Measurements from ENCODE around the gene PSMD9.

PSMD9 gene

DNA sequence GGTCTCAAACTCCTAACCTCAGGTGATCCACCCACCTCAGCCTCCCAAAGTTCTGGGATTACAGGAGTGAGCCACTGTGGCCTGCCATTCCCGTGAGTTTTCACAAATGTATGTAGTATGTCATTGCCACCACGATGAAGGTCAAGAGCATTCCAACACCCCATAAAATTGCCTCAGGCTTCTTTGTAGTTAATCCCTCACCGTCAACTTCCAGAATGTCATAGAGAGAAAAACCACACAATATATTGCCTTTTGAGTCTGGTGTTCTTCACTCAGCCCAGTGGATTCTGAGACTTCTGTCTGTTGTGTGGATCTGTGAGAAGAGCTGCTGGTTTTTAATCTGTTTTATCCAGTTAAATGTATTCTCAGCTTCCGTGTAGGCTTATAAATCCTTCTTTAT, 17.2 kb downstream of the PSMD9 start:
- Histone ChIP-seq H3K4me3 (ENCODE audit: low read depth, low read length, poor library complexity, severe bottlenecking) (no peak overlapping the region), H3K9ac (ENCODE audit: low read length) (no peak overlapping the region), H2AFZ (ENCODE audit: low read length) (no peak overlapping the region), H3K36me3 (ENCODE audit: insufficient read depth, low read length) (peaks cover 72% of the 10 kb centered on the region), H3K27ac (ENCODE audit: low read depth, low read length, poor library complexity, severe bottlenecking) (no peak overlapping the region), H3F3A (ENCODE audit: insufficient read depth, low read length) (no peaks in the 10 kb centered on the region), H3K79me2 (ENCODE audit: insufficient read depth, low read length) (no peaks in the 10 kb centered on the region), H4K20me1 (ENCODE audit: insufficient read depth, low read length) (no peaks in the 10 kb centered on the region), H3K9me2 (ENCODE audit: low read depth, low read length) (no peaks in the 10 kb centered on the region), H3K4me1 (ENCODE audit: insufficient read depth, low read length, severe bottlenecking) (no peaks in the 10 kb centered on the region), H3K4me2 (ENCODE audit: low read length) (no peak overlapping the region), H3K9me3 (ENCODE audit: low read length) (no peaks in the 10 kb centered on the region), H3K27me3 (ENCODE audit: insufficient read depth, low read length) (no peaks in the 10 kb centered on the region)
- TF ChIP-seq, protein P1, sequence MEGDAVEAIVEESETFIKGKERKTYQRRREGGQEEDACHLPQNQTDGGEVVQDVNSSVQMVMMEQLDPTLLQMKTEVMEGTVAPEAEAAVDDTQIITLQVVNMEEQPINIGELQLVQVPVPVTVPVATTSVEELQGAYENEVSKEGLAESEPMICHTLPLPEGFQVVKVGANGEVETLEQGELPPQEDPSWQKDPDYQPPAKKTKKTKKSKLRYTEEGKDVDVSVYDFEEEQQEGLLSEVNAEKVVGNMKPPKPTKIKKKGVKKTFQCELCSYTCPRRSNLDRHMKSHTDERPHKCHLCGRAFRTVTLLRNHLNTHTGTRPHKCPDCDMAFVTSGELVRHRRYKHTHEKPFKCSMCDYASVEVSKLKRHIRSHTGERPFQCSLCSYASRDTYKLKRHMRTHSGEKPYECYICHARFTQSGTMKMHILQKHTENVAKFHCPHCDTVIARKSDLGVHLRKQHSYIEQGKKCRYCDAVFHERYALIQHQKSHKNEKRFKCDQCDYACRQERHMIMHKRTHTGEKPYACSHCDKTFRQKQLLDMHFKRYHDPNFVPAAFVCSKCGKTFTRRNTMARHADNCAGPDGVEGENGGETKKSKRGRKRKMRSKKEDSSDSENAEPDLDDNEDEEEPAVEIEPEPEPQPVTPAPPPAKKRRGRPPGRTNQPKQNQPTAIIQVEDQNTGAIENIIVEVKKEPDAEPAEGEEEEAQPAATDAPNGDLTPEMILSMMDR (IDR thresholded peaks at IDR 0.05; ENCODE audit: low read length), result no peak

GRCh38 chr12:121908702-121909101, 20.1 kb downstream of the PSMD9 start:
- Histone ChIP-seq H3K27me3 (ENCODE audit: insufficient read depth, low read length) (no peaks in the 10 kb centered on the region), H3K9me3 (ENCODE audit: low read length) (no peaks in the 10 kb centered on the region), H3K9me2 (ENCODE audit: low read depth, low read length) (no peaks in the 10 kb centered on the region), H3K36me3 (ENCODE audit: insufficient read depth, low read length) (peaks cover 62% of the 10 kb centered on the region), H3F3A (ENCODE audit: insufficient read depth, low read length) (no peaks in the 10 kb centered on the region), H3K79me2 (ENCODE audit: insufficient read depth, low read length) (no peaks in the 10 kb centered on the region), H3K4me3 (ENCODE audit: low read depth, low read length, poor library complexity, severe bottlenecking) (no peak overlapping the region), H4K20me1 (ENCODE audit: insufficient read depth, low read length) (no peaks in the 10 kb centered on the region), H3K4me1 (ENCODE audit: insufficient read depth, low read length, severe bottlenecking) (no peaks in the 10 kb centered on the region), H3K4me2 (ENCODE audit: low read length) (no peak overlapping the region), H3K27ac (ENCODE audit: low read depth, low read length, poor library complexity, severe bottlenecking) (no peak overlapping the region), H2AFZ (ENCODE audit: low read length) (no peak overlapping the region), H3K9ac (ENCODE audit: low read length) (no peak overlapping the region)
- no peak for TF ChIP-seq EZH2 (IDR thresholded peaks at IDR 0.05; ENCODE audit: borderline replicate concordance, low read length)
- TF ChIP-seq, protein P1 (IDR thresholded peaks at IDR 0.05; ENCODE audit: low read length), result no peak

GRCh38 chr12:121911824-121912585, 23.4 kb downstream of the PSMD9 start:
- no peak for TF ChIP-seq EZH2 (IDR thresholded peaks at IDR 0.05; ENCODE audit: borderline replicate concordance, low read length)
- TF ChIP-seq, protein P1 (IDR thresholded peaks at IDR 0.05; ENCODE audit: low read length), result no peak
- no peaks in the 10 kb centered on the region for H3K79me2 ChIP-seq (ENCODE audit: insufficient read depth, low read length)
- H3K4me1 ChIP-seq (ENCODE audit: insufficient read depth, low read length, severe bottlenecking), result peaks cover 20% of the 10 kb centered on the region
- no peaks in the 10 kb centered on the region for H3K9me3 ChIP-seq (ENCODE audit: low read length)
- H3K36me3 ChIP-seq (ENCODE audit: insufficient read depth, low read length), result peaks cover 65% of the 10 kb centered on the region
- H3K4me2 ChIP-seq (ENCODE audit: low read length), result no peak overlapping the region
- no peaks in the 10 kb centered on the region for H4K20me1 ChIP-seq (ENCODE audit: insufficient read depth, low read length)
- no peak overlapping the region for H3K9ac ChIP-seq (ENCODE audit: low read length)
- no peak overlapping the region for H3K4me3 ChIP-seq (ENCODE audit: low read depth, low read length, poor library complexity, severe bottlenecking)
- H2AFZ ChIP-seq (ENCODE audit: low read length), result no peak overlapping the region
- peaks cover under 1% of the 10 kb centered on the region; the same call in 1 of the 2 replicates for H3F3A ChIP-seq (ENCODE audit: insufficient read depth, low read length)
- H3K27ac ChIP-seq (ENCODE audit: low read depth, low read length, poor library complexity, severe bottlenecking), result no peak overlapping the region
- H3K9me2 ChIP-seq (ENCODE audit: low read depth, low read length), result no peaks in the 10 kb centered on the region
- no peaks in the 10 kb centered on the region for H3K27me3 ChIP-seq (ENCODE audit: insufficient read depth, low read length)
